Left lung (tissue), 10 donors: ENCODE data around the gene CACNG4. TPM values are rescaled to one million over a fixed set of nuclear protein-coding genes. Genes with fewer than 3 reads are reported as not detected.

Source experiments
- ATAC-seq: fragments of 200-7000 bp; cut with Tn5 transposase; one replicate; pipeline ENCODE4 v1.9.1; 2020; ENCODE audit warnings: moderate library complexity
- DNase-seq, 4 donors: peaks; one replicate each; pipeline ENCODE4 v3.0.0-alpha.2; 2013 to 2020
- H3K27ac ChIP-seq, 2 donors: fragments of 200-600 bp; sonication (generic) in 1 of 2; one replicate each; pipeline versions ENCODE4 v1.5.0 to v1.8.0; 2020 to 2021
- H3K27me3 ChIP-seq, 2 donors: fragments of 200-600 bp; sonication (generic) in 1 of 2; one replicate each; pipeline versions ENCODE4 v1.5.0 to v1.8.0; 2020 to 2021
- H3K36me3 ChIP-seq, 2 donors: fragments of 200-600 bp; sonication (generic) in 1 of 2; one replicate each; pipeline versions ENCODE4 v1.5.0 to v1.8.0; 2020 to 2021
- H3K4me1 ChIP-seq, 2 donors: fragments of 200-600 bp; one replicate each; pipeline ENCODE4 v1.8.0; 2021
- H3K4me3 ChIP-seq, 2 donors: fragments of 200-600 bp; sonication (generic) in 1 of 2; one replicate each; pipeline versions ENCODE4 v1.5.0 to v1.8.0; 2020 to 2021; ENCODE audit warnings: mild to moderate bottlenecking in 1 of 2
- H3K9me3 ChIP-seq, 2 donors: fragments of 200-600 bp; sonication (generic) in 1 of 2; one replicate each; pipeline versions ENCODE4 v1.5.0 to v1.8.0; 2020 to 2021
- CTCF ChIP-seq, 2 donors: fragments of 200-600 bp; sonication (generic) in 1 of 2; IDR thresholded peaks; one replicate each; pipeline versions ENCODE4 v1.5.0 to v1.8.0; 2021; ENCODE audit warnings: antibody characterized with exemption in 2 of 2
- intact Hi-C, 2 donors: fragments of 100-400 bp; cut with DNase I; formaldehyde crosslinking; loops; one replicate each; pipeline versions ENCODE4 v1.11.2 to v1.14.2; 2022
- polyA plus RNA-seq, 6 donors: library from polyadenylated mRNA; unstranded; fragments of 120-200 nt; gene quantifications; one replicate each; pipeline ENCODE4 v1.2.1, GENCODE V29; 2013; ENCODE audit not compliant: insufficient read length in 6 of 6
- total RNA-seq, 2 donors: library from RNA; stranded (reverse); fragmentation: NEBNext Ultra II Directional; extraction: Animal tissue kit (Norgen Biotek cat#: 25700); gene quantifications; one replicate each; pipeline ENCODE4 v1.2.1, GENCODE V29; 2021
- donor health status: DM: no; HTN: yes; CAD: no.
- donor health status: DM: no; HTN: no; CAD: no.

CACNG4 gene
- total and polyA plus RNA-seq, 8 donors: 1.5 to 6.0 (median 2.6) TPM

DNA sequence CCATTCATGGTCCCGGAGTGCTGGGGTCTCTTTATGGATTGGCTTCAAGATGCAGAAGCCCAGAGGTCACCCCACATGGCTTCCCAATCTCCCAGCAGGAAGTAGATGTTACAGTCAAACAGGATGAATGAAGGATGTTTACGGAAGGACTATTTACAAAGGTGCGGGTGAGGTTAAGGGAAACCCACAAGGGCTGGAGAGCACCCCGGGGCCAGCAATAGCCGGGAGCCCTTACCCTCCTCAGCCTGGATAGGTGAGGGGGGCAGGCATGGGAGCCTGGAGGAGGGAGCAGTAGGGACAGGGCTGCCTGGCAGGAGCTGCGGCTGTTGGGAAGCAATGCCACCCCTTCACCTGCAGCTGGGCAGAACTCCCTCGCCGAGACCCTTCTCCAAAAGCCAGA is 55.3 kb downstream of the CACNG4 start:
- no peaks in the 10 kb centered on the region for H3K4me1 ChIP-seq
- H3K27me3 ChIP-seq: peaks cover 0 to 7% of the 10 kb centered on the region in 2 donors
- no peaks in the 10 kb centered on the region for H3K9me3 ChIP-seq
- ATAC-seq (no peak), DNase-seq (no peak)
- intact Hi-C loops: no loop called here
- H3K36me3 ChIP-seq: no peaks in the 10 kb centered on the region
- no peak overlapping the region for H3K27ac ChIP-seq
- no peak overlapping the region for H3K4me3 ChIP-seq
- TF ChIP-seq CTCF (IDR thresholded peaks at IDR 0.05): no peak

GRCh38 chr17:67020293-67020766 is 55.8 kb downstream of the CACNG4 start:
- Histone ChIP-seq H3K4me3 (no peak overlapping the region), H3K27me3 (peaks cover 0 to 7% of the 10 kb centered on the region in 2 donors), H3K4me1 (no peaks in the 10 kb centered on the region), H3K36me3 (no peaks in the 10 kb centered on the region), H3K9me3 (no peaks in the 10 kb centered on the region), H3K27ac (no peak overlapping the region)
- intact Hi-C loops: no loop called here
- ATAC-seq: no peak
- no peak for DNase-seq
- no peak for TF ChIP-seq CTCF (IDR thresholded peaks at IDR 0.05)

DNA sequence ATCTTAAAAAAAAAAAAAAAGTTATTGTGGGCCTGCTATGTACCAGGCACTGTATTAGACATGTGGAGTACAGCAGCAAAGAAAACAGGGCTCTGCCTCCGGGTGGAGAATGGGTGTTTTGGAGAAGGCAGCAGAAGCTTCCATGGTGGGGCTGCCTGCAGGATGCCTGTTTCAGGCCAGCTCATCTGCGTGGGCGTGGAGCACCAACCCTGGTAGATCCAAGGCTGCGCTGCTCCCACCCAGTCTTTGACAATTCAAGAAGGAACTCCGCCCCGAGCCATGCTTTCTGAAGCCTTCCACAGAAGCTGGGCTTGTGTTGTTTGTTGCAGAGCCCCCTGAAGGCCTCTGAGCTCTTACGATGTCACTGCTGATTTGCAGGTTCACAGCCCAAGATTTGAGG is 56.7 kb downstream of the CACNG4 start:
- H3K4me1 ChIP-seq: no peaks in the 10 kb centered on the region
- no peak for TF ChIP-seq CTCF (IDR thresholded peaks at IDR 0.05)
- no peak for ATAC-seq

GRCh38 chr17:67021743-67022450 is 57.4 kb downstream of the CACNG4 start:
- intact Hi-C loops: no loop called here
- ATAC-seq (no peak), DNase-seq (no peak)
- no peaks in the 10 kb centered on the region for H3K9me3 ChIP-seq
- no peak overlapping the region for H3K27ac ChIP-seq
- no peak for TF ChIP-seq CTCF (IDR thresholded peaks at IDR 0.05)
- H3K36me3 ChIP-seq: no peaks in the 10 kb centered on the region
- no peaks in the 10 kb centered on the region for H3K4me1 ChIP-seq
- no peak overlapping the region for H3K4me3 ChIP-seq
- no peaks in the 10 kb centered on the region for H3K27me3 ChIP-seq

More for the DNA sequence above, 56.7 kb downstream of the CACNG4 start:
- no peaks in the 10 kb centered on the region for H3K9me3 ChIP-seq
- H3K27me3 ChIP-seq: peaks cover 0 to 4% of the 10 kb centered on the region in 2 donors
- DNase-seq: no peak
- intact Hi-C loops: no loop called here
- H3K36me3 ChIP-seq: no peaks in the 10 kb centered on the region
- H3K27ac ChIP-seq: no peak overlapping the region
- no peak overlapping the region for H3K4me3 ChIP-seq

DNA sequence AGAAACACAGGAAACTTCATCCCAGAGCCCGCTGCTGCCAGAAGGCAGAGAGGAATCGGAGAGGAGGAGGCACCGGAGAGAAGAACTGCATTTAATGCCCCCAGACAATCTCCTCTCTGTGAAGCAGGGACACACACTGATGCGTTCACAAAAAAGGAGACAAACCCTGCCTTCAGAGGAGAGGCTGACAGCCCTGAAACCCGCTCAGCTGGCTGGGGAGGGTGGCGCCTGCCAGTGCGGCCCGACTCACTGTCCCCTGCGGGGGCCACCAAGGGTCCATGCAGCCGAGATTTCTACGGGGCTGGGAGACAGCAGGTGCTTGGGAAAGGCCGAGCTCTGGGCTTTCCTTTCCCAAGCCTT is 57.9 kb downstream of the CACNG4 start:
- Histone ChIP-seq H3K4me3 (no peak overlapping the region), H3K27ac (no peak overlapping the region), H3K9me3 (no peaks in the 10 kb centered on the region), H3K4me1 (no peaks in the 10 kb centered on the region), H3K36me3 (no peaks in the 10 kb centered on the region), H3K27me3 (no peaks in the 10 kb centered on the region)
- no peak for ATAC-seq
- TF ChIP-seq CTCF (IDR thresholded peaks at IDR 0.05): no peak
- no peak for DNase-seq
- intact Hi-C loops: no loop called here
